HG03039 (cell line): Measurements from ENCODE around the gene ANP32E.
"Not testable (repeated sequence)": the region's sequence is repeated elsewhere in the genome, so short reads cannot be mapped to it uniquely, and the experiment has no call there.

Experiments
- ATAC-seq: cut with Tn5 transposase; IDR thresholded peaks from one replicate; pipeline ENCODE4 v1.9.1; 2021; ENCODE audit warnings: mild to moderate bottlenecking, moderate library complexity; ENCODE audit not compliant: unreplicated experiment

The ANP32E gene

DNA sequence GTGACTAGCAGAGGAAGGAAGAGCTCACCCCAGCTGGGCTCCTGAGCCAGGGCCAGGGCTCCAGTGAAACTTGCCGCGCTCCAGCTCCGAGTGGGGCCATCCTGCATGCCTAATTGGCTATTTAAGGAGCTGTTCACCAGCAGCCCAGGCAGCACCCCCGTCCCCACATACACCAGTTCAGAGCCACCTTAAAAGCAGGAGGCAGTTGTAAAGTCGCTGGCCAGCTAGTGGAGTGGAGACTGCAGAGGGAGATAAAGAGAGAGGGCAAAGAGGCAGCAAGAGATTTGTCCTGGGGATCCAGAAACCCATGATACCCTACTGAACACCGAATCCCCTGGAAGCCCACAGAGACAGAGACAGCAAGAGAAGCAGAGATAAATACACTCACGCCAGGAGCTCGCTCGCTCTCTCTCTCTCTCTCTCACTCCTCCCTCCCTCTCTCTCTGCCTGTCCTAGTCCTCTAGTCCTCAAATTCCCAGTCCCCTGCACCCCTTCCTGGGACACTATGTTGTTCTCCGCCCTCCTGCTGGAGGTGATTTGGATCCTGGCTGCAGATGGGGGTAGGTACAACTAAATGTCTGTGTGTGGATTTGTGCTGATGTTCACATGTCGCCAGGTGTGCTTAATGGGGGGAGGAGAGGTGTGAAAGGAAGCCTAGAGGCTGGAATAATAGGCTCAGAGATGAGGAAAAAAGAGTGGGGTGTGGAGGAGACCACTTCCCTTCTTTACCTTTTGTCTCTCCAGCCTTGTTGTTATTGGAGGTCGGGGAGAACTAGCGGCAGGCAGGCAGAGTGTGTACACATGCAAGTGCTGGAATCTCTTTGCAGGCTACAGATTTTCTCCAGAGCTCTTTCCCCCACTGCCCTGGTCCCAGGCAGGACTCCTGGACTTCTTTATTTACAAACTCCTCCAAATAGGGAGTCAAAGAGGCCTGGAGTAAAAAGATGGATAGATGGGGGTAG lies 22.0 kb upstream of the ANP32E start, which contains the start of gene CA14:
Gene CA14, plus strand, starts transcription at position 151 of the 962 bp plus-strand sequence. Its CDS starts 355 bp downstream, at position 506.
- no peak for ATAC-seq

DNA sequence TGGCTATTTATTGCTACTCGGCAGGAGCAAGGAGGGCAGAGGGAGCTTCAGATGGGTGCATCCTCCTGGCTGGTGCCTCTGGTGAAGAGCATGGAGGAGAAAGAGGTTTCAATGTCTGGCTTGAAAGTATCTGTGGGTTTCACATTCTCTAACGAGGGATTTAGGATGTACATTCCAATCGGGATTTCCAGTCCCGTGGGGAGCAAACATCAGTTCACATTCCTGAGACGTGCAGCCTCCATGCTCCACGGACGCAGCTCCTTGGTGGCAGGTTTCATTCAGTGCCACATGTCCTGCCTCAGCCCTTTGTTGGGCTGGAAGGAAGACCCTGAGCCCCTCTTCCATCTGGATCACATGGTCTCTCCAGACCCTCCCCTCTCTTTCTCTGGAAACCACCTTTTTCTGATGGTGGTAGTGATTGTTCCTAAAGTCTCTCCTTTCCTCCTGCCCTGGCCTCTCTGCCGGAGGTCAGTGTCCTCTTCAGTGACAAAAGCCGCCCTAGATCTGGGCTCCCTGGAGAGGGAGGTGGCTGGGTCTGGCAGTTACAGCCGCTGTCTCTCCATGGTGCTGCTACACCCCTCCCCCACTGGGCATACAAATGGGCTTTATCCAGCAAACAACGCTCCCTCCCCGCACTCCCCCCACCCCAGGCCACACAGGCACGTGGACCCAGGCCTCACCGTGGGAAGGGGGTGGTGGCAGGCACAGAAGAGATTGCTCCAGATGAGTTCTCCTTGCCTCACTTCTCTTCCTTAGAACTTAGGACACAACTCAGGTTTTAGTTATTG lies 20.8 kb upstream of the ANP32E start:
- ATAC-seq: no peak

DNA sequence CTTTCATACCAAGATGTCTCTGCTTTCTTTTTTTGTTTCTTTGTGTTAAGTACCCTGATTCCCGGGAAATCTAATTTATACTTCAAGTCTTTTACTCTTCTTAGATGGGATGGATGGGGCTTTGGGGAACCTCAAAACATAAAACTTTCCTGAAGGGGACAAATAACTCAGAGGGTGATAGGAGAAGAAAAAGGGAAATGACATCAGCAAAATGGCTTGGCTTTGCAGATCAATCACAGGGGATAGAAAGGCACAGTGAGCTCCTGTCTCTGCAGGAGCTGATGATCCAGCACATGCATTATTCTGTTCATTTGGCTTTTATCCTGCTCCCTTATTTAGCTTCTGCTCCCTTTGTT lies 20.3 kb upstream of the ANP32E start:
- ATAC-seq: no peak

DNA sequence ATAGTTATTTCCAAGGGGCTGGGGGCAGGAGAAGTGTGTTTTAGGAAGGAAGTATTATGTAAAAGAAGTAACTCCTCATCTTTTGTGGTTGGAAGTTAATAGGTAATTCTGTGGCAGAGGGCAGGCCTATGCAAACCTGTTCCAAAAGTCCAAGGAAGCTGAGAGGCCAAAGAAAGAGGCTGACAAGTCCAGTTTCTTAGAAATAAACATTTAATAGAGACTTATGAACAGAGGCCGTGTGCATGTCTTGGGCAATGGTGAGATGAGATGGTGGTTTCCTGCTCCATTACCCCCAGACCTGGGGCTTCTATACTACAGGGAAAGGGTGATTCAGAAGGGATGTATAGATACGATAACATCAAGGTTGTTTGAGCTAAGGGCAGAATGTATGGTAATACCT lies 14.0 kb upstream of the ANP32E start:
- ATAC-seq: no peak

DNA sequence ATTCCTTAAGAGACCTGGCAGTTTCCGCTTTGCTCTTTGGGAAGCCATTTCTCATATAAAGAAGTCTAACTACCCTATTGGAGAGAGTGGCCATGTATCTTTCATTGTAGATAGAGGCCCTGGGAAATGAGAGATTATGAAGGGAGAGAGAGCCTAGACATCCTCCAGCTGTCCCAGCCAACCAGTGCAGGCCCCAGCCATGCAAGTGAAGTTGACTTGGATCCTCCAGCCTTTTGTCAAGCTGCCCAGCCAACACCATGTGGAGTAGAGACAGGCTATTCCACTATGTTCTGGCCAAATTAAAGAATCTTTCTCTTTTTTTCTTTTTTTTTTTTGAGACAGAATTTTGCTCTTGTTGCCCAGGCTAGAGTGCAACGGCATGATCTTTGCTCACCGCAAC lies 7.1 kb upstream of the ANP32E start:
- ATAC-seq: no peak

DNA sequence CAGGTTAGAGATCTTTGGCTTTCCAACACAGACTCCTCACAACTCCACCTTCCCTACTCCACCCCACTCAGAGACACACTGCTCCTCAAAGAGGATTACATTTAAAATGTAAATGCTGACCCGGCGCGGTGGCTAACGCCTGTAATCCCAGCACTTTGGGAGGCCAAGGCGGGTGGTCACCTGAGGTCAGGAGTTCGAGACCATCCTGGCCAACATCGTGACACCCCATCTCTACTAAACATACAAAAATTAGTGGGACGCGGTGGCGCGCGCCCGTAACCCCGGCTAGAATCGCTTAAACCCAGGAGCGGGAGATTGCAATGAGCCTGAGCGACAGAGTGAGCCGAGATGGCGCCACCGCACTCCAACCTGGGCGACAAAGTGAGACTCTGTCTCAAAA lies 1.8 kb upstream of the ANP32E start:
- ATAC-seq: no peak

DNA sequence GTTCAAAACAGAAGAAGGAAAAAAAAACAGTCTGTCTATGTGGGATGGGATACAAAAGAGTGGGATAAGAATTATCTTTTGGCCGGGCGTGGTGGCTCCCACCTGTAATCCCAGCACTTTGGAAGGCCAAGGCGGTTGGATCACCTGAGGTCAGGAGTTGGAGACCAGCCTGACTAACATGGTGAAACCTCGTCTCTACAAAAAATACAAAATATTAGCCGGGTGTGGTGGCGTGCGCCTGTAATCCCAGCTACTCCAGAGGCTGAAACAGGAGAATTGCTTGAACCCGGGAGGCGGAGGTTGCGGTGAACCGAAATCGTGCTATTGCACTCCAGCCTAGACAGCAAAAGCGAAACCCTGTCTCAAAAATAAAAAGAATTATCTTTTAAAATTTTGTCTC lies 1.3 kb upstream of the ANP32E start:
- ATAC-seq: not testable (repeated sequence)

DNA sequence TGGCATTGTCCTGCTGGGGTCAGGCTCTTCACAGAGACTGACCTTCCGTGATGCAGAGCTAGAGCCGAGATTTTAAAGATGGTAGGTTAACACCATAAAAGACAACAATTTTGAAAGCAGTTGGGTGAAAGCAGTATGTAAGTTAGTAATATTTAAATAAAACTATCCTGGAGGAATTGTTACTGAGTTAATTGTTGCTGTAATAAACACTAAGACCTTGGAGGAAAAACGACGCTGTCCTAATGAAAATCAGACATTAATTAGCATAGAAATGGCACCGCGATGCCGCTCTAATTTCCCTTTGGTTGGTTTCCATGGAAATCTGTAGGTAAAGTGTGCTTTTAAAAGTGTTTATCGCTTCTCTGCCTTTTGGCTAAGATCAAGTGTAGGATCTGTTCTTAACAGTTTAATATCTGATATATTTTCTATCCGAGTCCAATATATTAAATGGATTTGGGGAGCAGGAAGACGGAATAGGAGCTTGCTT lies 745 bp upstream of the ANP32E start:
- no peak for ATAC-seq

DNA sequence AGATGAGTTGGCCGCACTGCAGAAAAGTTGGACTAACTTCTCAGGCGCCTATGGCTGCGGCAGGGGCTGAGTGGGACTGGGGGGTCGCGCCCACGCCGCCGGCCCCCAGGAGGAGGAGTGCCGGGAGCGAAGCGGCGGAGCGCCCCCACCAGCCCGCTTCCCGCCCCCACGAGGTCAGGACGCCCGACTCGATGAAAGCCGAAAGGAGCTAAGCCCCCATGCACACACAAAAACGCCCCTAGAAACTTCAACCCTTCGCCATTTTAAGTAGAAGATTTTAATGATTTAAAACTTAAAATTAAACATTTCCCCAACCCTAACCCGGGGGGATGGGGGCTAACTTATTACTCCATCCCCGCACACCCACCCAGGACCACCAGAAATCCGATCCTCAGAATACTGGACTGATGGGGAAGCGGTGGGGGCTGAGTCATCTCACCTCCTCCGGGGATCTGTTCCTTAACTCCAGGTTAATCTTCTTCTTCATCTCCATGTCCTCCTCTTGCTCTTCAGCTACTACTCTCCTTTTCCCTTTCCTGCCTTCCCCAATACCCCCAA lies 539 bp downstream of the ANP32E start:
- no peak for ATAC-seq

DNA sequence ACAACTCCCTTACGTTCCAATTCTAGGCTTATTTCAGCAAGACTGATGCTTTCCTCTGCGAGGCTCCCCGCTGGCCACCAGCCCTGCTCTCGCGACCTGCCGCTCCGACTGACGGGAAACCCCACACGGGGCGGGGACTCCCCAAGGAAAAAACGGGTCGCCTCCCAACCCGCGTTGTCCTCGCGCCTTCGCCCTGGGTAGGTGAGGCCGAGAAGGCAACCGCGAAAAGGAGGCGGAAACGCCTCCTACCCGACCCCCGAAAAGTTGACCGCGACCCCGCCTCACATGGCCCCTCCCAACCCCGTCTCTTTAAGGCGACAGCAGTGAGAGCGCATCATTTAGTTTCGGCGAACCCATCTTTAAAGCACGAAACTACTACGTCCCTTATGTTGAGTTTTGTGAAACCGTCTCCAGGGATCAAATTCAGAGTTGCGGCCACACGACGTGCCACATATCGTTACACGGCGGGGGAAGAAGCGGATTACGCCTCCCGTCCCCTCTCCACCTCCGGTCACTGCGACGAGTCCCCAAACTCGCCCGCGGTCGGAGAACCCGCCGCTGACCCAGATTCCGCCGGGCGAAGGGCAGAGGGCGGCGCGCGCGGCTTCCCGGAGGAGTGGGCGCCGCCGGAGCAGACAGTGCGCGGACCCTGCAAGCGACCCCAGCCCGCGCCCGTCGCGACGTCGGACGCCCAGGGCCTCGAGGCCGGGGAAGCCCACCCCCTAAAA lies 1.2 kb downstream of the ANP32E start:
- ATAC-seq: peak; percentile 42

DNA sequence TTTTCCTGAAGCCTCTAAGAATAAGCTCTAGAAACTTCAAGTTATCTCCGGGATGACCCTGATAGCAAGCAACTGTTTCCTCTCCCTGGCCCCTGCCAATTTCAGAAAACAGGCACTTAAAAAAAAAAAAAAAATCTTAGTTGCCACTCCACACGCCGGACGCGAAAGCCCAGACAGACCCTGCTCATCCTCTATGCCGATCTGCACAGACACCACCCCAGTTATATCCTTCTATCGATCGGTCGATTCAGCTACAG lies 1.7 kb downstream of the ANP32E start:
- ATAC-seq: no peak

DNA sequence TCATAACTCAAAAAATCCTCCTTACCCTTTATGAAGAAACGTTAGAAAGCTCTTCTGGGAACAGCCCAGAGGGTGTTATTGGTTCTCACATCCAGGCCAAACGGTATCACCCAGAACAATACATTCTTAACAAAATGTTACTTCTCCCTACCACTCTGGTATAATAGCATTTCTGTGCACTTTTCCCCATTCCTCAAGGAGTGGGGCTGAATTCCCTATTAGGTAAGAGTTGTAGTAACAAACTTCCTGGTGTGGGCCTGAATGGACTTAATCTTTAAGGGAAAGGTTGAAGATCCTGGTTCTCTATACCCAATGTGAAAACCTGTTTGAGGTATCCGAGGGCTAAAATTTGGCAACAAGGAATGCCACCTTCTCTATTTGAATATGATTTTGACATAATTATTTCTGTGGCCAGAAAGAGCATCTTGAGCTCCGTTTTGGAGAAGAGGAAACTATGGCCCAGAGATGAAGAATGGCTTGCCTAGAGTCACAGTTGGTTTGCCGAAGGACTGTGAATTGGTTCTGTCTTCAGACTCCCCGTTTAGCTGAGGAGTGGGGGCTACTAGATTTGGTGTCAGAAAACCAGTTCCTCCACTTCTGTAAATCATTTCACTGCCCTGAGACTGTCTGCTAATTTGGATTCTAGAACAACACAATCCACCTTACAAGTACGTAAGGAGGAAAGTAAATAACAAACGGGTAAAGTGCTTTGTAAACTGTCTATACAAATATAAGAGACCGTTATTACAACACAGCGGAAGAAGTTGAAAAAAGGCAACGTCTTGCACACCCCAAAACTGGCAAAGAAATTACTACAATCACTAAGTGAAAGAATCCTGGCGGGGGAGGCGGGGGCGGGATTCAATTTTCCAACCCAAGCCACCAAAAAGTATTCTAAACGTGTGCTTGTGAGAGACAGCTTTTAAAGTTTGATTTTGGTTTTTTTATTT lies 2.3 kb downstream of the ANP32E start:
- ATAC-seq: no peak

DNA sequence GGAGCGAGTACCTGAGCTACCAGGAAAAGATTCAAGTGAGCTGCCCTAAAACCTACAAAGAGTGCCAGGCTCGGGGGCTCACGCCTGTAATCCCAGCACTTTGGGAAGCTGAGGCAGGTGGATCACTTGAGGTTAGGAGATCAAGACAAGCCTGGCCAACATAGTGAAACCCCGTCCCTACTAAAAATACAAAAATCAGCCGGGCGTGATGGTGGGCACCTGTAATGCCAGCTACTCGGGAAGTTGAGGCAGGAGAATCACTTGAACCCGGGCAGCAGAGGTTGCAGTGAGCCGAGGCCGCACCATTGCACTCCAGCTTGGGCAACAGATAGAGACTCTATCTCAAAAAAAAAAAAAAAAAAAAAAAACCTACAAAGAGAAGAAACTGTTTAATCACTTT lies 3.0 kb downstream of the ANP32E start:
- not testable (repeated sequence) for ATAC-seq

DNA sequence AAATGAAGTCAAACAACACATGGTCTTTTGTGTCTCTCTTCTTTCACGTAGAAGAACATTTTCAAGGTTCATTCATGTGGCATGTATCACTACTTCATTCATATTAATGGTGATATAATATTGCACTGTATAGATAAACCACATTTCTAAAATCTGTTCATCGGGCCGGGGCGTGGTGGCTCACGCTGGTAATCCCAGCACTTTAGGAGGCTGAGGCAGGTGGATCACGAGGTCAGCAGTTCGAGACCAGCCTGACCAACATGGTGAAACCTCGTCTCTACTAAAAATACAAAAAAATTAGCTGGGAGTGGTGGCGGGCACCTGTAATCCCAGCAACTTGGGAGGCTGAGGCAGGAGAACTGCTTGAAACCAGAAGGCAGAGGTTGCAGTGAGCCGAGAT lies 7.7 kb downstream of the ANP32E start:
- not testable (repeated sequence) for ATAC-seq

DNA sequence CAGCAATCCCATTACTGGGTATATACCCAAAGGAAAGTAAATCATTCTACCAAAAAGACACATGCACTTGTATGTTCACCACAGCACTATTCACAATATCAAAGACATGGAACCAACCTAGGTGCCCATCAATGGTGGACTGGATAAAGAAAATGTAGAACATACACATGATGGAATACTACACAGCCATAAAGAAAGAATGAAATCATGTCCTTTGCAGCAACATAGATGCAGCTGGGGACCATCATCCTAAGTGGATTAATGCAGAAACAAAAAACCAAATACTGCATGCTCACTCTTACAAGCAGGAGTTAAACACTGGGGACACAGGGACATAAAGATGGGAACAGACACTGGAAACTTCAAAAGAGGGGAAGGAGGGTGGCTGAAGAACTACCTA lies 8.7 kb downstream of the ANP32E start:
- no peak for ATAC-seq

DNA sequence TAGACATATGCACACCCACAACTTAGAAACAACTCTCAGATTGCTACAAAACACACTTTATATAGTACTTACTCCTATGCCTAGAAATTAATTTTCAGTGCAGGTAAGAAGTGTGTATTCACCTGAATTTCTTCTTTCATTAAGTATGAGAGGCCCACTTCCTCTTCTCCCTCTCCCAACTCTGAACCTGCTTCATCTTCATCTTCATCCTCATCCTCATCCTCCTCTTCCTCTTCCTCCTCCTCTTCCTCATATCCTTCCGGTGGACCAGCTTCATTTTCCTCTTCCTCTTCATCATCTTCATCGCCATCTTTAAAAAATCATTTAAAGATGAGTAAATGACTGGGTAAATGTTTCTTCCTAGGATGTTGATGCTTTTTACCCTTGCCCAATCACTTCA lies 9.4 kb downstream of the ANP32E start:
- no peak for ATAC-seq

DNA sequence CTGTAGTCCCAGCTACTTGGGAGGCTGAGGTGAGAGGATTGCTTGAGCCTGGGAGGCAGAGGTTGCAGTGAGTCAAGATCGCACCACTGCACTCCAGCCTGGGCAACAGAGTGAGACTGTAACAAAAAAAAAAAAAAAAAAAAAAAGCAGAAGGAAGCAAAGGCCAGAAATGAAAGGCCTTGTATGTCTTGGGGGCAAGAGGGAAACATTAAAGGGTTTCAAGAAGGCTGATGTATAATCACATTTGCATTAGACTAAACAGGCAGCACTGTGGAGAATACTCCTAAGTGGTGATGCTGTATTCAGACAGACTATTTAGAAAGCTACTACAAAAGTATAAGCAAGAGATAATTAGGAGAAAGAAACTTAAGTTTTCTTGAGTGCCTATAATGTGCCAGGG lies 10.4 kb downstream of the ANP32E start:
- ATAC-seq: no peak

DNA sequence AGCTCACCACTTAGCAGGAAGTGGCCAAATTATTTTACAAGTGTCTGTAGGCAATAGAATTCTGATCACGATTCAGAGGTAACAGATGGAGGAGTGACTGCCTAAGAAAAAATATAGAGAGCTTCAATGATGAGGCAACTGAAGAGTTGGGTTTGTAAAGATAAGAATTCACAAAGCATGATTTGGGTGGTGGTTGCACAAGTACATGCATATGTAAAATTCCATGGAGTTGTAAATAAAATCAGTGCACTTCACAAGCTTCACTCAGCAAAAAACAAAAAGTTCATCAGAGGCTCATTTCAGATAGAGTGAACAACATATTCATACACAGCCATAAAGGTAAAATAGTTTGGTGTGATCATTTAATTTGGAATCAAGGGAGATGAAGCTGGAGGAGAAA lies 10.9 kb downstream of the ANP32E start:
- no peak for ATAC-seq

DNA sequence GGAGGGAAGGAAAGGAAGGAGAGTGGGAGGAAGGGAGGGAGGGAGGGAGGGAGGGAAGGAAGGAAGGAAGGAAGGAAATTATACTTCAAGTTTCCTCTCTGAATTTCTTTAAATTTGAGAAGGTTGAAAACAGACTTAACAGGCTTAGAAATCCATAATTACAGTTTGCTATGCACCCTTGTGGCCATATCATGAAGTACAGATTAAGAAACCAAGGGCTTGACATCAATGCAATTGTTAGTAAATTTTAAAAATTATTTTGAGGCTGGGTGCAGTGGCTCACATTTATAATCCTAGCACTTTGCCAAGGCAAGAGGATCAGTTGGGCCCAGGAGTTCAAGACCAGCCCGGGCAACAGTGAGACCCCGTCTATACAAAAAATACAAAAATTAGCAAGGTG lies 14.4 kb downstream of the ANP32E start:
- ATAC-seq: no peak

DNA sequence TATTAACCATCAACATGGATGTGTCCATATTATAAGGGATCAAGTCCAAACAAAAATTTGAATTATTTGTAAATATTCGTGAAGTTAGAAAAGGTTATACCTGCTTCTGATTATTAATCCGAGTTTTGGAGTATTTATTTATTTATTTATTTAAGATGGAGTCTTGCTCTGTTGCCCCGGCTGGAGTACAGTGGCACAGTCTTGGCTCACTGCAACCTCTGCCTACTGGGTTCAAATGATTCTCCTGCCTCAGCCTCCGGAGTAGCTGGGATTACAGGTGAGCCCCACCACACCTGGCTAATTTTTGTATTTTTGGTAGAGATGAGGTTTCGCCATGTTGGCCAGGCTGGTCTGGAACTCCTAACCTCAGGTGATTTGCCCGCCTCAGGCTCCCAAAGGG lies 20.1 kb downstream of the ANP32E start:
- ATAC-seq: not testable (repeated sequence)
